GM19035 (cell line): ENCODE measurements around the gene PCSK1.

Experiments
- ATAC-seq: cut with Tn5 transposase; IDR thresholded peaks from one replicate; pipeline ENCODE4 v1.9.1; 2021; ENCODE audit not compliant: unreplicated experiment

PCSK1 gene

GRCh38 chr5:96433066-96433447, at the start of gene PCSK1:
Gene PCSK1, minus strand, starts transcription at chr5:96433248. Its CDS starts 206 bp downstream, at chr5:96433042.
- no peak for ATAC-seq

- ATAC-seq: no peak
Measured at GRCh38 chr5:96481867-96482266, 48.8 kb upstream of the PCSK1 start.

GRCh38 chr5:96481009-96481786, 48.1 kb upstream of the PCSK1 start:
- no peak for ATAC-seq

DNA sequence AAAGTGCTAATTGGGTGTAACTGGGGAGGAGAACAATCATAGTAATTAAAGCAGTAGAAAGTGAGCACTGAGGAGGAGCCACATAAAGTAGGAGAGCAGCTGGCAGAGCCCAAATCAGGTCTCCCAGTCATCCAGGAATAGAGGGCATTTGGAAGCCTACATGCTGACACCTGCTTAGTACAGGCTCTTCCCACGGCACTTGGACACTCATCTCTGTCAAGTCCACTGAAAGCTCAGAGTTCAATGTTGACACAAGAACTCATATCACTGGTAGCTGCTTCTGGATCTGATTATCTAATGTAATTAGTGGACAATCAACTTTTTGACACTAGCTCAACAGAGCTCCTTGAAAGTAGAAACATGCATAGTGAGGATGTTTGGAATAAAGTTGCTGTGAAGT, 45.9 kb upstream of the PCSK1 start:
- ATAC-seq: no peak

DNA sequence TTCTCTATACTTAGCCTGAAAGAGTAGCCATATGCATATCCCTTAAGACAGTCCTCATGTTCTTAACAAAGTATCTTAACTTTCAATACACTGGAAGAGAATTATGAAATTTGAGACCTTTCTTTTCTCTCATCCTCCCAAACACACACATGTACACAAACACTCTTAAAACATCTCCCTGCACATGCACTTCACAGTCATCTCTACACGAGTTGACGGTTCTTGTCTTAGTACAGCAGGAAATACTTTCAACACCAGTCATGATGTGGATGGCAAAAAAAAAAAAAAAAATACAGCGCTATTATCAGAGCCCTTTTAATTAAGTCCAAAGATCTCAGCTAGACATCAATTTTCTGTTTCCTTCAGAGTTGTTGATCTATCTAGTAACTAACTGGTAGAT, 43.6 kb upstream of the PCSK1 start:
- ATAC-seq: no peak

- ATAC-seq: no peak
Measured at GRCh38 chr5:96474073-96474472, 41.0 kb upstream of the PCSK1 start.

DNA sequence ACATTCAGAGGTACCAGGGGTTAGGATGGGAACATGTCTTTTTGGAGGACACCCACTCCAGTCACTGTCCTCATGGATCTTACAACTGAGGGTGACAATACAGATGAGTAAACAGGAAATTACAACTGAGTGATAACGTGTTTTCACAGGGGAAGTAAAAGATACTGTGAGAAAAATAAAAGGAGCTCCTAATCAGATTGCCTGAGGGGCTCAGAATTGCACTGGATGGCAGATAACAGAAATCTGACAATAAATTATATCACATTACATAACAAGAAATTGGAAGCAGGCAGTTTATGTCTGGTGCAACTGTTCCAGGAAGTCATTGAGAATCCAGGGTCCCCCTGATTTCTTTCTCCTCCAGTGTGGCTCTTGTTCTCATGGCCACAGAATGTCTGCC, 40.1 kb upstream of the PCSK1 start:
- ATAC-seq: no peak

- ATAC-seq: no peak
Measured at GRCh38 chr5:96470785-96471184, 37.7 kb upstream of the PCSK1 start.

DNA sequence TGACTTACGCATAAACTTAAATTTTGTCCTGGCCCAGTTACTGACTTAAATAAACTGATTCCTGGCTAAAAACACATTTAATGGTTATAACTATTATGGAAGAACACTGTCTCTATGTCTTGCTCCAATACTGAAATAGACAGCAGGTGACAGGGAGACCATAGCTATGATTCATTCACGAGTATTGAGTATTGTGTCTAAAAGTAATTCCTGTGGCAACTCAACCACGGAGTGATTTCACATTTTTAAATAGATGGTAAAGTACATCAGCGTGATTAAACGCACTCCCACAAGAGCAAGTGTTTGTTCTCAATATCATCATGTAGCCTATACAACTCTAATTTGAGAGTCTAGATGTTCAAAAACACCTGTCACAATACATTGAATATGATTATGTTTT, 35.9 kb upstream of the PCSK1 start:
- no peak for ATAC-seq

GRCh38 chr5:96463091-96463490, 30.0 kb upstream of the PCSK1 start:
- ATAC-seq: no peak

DNA sequence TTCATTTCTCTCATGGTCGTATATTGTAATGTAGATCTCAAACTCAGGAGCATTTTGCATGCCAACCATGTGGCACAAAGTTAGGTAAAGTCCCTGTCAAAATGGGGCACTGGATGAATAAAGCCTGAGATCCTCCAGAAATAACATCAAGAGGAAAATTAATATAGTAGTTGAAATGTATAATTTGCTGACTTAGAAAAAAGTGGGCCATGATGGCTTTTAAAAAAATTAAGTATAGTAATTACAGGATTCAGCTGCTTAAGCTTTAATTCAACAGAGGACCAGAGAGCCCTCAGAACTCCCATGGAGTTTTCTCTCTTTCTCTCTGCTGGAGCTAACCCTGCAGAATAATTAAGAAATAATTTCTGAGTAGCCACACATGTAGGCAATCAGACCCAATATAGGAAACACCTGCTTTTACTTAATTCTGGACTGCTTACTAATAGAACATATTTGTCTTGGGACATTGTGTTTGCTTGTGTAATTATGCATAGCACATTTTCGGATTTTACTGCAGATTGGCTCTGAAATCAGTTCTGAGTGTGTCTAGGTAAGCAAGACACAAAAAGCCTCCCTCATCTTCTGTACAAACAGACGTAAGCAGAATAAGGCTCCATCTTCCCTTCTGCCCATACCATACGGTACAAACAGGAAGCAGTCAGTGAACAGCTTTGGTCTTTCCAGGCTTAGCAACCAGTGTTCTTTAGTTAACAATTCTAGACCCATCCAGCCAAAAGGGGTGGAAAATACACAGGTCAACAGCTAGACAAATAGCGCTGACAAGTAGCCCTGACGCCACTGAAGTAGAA, 26.5 kb upstream of the PCSK1 start:
- ATAC-seq: no peak

- ATAC-seq: no peak
Measured at GRCh38 chr5:96458176-96458575, 25.1 kb upstream of the PCSK1 start.

DNA sequence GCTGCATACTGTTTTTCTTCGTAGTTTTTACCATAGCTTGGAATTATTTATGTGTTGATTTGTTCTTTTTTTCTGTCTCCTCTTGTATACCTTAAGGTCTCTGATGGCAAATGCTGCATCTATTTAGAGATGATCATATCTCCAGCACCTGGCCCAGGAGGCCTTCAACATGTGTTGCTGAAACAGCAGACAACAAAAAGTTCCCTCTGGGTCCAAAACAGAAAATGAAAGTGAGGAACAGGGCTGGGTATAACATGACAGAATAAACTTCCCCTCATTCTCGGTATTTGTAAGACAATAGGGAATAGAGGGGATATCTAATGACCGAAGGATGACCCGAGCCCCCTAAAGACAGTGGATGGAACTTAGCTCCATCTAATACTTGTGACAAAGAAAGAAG, 22.7 kb upstream of the PCSK1 start:
- ATAC-seq: no peak

- no peak for ATAC-seq
Measured at GRCh38 chr5:96453394-96453793, 20.3 kb upstream of the PCSK1 start.

DNA sequence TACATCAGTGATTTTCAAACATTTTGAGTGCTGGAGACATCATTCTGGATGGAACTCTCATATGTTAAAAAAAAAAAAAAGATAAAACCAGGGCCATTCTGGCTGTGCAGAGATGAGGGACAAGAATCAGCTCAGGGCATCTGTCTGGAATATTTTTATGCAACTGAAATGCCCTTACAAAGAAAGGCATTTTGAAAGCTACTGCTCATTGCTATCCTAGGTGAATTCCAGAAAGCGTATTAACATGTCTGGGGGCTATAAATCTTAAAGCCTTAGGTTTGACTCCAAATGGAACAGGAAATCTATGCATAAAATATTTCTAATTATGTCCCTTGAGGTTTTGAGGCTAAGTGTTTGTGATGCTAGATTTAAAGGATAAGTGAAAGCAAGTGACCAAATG, 14.9 kb upstream of the PCSK1 start:
- no peak for ATAC-seq

DNA sequence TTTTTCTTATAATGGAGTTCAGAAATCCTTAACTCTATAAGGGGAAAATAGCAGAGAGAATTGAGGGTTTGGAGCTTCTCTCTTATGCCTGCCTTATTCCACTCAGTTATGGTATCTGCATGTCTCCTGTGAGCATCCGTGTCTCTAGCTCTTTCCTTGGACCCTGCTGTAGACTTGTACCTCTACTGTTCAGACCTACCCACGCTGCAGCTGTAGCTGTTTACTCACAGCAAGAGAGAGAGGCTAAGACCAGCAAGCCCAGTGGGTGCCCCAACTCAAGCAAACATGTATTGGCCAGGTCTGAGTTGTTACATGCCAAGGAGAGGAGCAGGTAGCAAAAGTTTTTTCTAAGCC, 7.1 kb upstream of the PCSK1 start:
- ATAC-seq: peak; percentile 23

DNA sequence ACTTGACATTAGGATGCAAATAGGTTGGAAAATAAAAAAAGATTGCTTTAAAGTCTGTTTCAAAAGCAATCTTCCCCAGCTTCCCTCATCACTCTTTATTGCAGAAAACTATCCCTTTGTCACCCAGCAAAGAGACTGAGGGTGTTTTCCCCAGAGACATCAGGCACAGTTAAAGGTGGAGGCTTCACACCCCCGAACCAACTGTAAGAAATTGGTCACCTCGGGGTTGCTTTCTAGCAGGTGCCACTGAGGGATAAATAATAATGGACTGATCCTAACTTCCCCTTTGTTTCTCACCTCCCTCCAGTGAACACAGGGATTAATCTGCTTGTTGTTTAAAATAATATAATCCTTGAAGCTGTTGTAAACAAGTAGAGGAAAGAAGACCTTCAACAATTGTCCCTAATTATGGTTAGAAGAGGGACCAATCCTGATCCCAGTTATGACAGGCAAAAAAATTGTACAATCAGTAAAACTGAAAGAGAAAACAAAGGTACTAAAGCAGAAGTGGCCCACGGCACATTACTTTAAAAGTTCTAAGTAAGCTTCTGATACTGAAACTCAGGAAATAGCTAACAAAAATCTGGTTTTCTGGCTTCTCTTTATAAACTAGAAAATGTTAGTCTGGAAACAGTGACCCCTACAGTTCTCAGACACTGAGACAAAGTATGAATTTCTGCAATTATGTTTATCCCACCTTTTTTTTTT, 6.6 kb upstream of the PCSK1 start:
- peak; percentile 93 for ATAC-seq

- peak; percentile 55 for ATAC-seq
Measured at GRCh38 chr5:96434201-96434645, 1.2 kb upstream of the PCSK1 start.

- ATAC-seq: peak; percentile 47
Measured at GRCh38 chr5:96432216-96433065, 607 bp downstream of the PCSK1 start.

GRCh38 chr5:96431376-96432187, 1.5 kb downstream of the PCSK1 start:
- no peak for ATAC-seq
